ENCODE data around the gene ARHGAP29. TPM values are rescaled to one million over a fixed set of nuclear protein-coding genes. Genes with fewer than 3 reads are reported as not detected.

Gene ARHGAP29
- total and polyA plus RNA-seq, 2 experiments from 2014 or later: 4.6 to 6.9 TPM

GRCh38 chr1:94231746-94232145, 5.6 kb downstream of the ARHGAP29 start:
- Histone ChIP-seq H3K9me2 (ENCODE audit: insufficient read depth) (no peaks in the 10 kb centered on the region), H2AFZ (no peak overlapping the region), H3K4me1 (ENCODE audit: insufficient read depth) (peaks cover 18% of the 10 kb centered on the region), H3K27me3 (ENCODE audit: insufficient read depth) (peaks cover 23% of the 10 kb centered on the region), H3K79me2 (replicated peaks; ENCODE audit: insufficient read depth) (peaks cover 6% of the 10 kb centered on the region; the same call in 1 of the 2 replicates), H4K20me1 (replicated peaks; ENCODE audit: insufficient read depth) (peaks cover 9% of the 10 kb centered on the region; the same call in 1 of the 2 replicates), H3K4me3 (no peak overlapping the region), H3F3A (replicated peaks; ENCODE audit: low read depth) (no peaks in the 10 kb centered on the region), H3K36me3 (ENCODE audit: insufficient read depth) (no peaks in the 10 kb centered on the region), H3K4me2 (no peak overlapping the region), H3K27ac (ENCODE audit: low read depth) (no peak overlapping the region)
- H3K9me3 Mint-ChIP-seq: no peaks in the 10 kb centered on the region
- H3K27ac Mint-ChIP-seq: no peak overlapping the region
- no peak overlapping the region for H3K4me3 Mint-ChIP-seq
- no peaks in the 10 kb centered on the region; the same call in 2 of the 3 replicates for H3K36me3 Mint-ChIP-seq (ENCODE audit: low read depth)
- TF ChIP-seq ZNF331 (CRISPR knock-in tag; IDR thresholded peaks at IDR 0.05; ENCODE audit: low read depth) (no peak), ZNF114 (CRISPR knock-in tag; IDR thresholded peaks at IDR 0.05) (no peak), NANOG (IDR thresholded peaks at IDR 0.05; ENCODE audit: borderline replicate concordance) (no peak), ETS1 (IDR thresholded peaks at IDR 0.05) (no peak), EZH2 (IDR thresholded peaks at IDR 0.05; ENCODE audit: low read depth, unreplicated experiment) (no peak), POLR2AphosphoS5 (IDR thresholded peaks at IDR 0.05; ENCODE audit: low read depth) (no peak), STAT1 (IDR thresholded peaks at IDR 0.05; ENCODE audit: unreplicated experiment) (no peak), EZH2phosphoT487 (IDR thresholded peaks at IDR 0.05; ENCODE audit: unreplicated experiment) (no peak), ZNF462 (CRISPR knock-in tag; IDR thresholded peaks at IDR 0.05) (no peak), JUNB (IDR thresholded peaks at IDR 0.05; ENCODE audit: unreplicated experiment) (no peak), CREB1 (CRISPR knock-in tag; IDR thresholded peaks at IDR 0.05; ENCODE audit: low read depth) (no peak)
- TF ChIP-seq, protein P1, sequence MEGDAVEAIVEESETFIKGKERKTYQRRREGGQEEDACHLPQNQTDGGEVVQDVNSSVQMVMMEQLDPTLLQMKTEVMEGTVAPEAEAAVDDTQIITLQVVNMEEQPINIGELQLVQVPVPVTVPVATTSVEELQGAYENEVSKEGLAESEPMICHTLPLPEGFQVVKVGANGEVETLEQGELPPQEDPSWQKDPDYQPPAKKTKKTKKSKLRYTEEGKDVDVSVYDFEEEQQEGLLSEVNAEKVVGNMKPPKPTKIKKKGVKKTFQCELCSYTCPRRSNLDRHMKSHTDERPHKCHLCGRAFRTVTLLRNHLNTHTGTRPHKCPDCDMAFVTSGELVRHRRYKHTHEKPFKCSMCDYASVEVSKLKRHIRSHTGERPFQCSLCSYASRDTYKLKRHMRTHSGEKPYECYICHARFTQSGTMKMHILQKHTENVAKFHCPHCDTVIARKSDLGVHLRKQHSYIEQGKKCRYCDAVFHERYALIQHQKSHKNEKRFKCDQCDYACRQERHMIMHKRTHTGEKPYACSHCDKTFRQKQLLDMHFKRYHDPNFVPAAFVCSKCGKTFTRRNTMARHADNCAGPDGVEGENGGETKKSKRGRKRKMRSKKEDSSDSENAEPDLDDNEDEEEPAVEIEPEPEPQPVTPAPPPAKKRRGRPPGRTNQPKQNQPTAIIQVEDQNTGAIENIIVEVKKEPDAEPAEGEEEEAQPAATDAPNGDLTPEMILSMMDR (conservative IDR thresholded peaks at IDR 0.05; ENCODE audit: low read depth in 2 of 2): no peak
- TF ChIP-seq, protein P2, sequence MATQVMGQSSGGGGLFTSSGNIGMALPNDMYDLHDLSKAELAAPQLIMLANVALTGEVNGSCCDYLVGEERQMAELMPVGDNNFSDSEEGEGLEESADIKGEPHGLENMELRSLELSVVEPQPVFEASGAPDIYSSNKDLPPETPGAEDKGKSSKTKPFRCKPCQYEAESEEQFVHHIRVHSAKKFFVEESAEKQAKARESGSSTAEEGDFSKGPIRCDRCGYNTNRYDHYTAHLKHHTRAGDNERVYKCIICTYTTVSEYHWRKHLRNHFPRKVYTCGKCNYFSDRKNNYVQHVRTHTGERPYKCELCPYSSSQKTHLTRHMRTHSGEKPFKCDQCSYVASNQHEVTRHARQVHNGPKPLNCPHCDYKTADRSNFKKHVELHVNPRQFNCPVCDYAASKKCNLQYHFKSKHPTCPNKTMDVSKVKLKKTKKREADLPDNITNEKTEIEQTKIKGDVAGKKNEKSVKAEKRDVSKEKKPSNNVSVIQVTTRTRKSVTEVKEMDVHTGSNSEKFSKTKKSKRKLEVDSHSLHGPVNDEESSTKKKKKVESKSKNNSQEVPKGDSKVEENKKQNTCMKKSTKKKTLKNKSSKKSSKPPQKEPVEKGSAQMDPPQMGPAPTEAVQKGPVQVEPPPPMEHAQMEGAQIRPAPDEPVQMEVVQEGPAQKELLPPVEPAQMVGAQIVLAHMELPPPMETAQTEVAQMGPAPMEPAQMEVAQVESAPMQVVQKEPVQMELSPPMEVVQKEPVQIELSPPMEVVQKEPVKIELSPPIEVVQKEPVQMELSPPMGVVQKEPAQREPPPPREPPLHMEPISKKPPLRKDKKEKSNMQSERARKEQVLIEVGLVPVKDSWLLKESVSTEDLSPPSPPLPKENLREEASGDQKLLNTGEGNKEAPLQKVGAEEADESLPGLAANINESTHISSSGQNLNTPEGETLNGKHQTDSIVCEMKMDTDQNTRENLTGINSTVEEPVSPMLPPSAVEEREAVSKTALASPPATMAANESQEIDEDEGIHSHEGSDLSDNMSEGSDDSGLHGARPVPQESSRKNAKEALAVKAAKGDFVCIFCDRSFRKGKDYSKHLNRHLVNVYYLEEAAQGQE (IDR thresholded peaks at IDR 0.05; ENCODE audit: unreplicated experiment): no peak
- ATAC-seq (no peak), DNase-seq (ENCODE audit: low spot score) (no peak)
- peaks cover 18% of the 10 kb centered on the region for H3K27me3 Mint-ChIP-seq (ENCODE audit: insufficient read depth, low read depth, poor library complexity)
- peaks cover 19% of the 10 kb centered on the region for H3K4me1 Mint-ChIP-seq

Measured in GM23338 (cell line).